ENCODE measurements around the gene C22orf15.

Gene C22orf15

DNA sequence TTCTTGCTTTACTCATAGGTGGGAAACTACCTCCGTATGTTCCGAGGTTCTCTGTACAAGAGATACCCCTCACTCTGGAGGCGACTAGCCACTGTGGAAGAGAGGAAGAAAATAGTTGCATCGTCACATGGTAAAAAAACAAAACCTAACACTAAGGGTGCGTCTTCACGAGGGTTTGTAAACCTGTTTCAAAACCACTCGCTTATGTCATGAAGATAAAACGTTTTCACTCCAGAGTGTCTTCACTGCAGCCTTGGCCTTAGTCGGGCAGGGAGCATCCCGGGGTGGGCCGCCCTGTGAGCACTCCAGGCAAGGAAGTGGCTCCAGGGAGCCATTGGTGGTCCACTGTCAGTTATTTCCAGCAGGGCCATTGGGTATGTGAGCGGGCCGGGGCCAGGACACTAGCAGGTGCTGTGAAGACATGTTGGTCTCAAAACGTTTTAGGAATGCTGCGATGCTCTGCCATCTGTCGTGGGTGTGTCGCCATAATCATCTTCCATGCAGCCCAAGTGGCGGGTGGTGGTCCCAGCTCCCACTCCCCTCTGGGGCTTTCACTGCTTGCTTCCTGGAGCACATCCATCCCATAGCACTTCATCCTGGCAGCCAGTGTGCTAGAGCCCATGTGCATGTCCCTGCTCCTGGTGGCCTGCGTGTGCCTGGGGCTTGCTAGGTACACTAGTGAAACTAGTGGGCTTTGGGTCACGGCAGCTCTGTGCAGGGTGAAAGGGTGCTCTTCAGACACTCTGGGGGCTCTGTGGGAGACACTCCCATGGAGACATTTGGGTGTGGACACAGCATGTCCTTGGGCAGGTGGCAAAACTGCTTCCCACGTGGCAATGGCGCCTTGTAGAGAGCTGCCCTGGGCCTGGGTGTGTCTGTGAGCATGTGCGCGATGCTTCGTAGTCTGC, 29.2 kb downstream of the C22orf15 start:
- H3K27me3 ChIP-seq (ENCODE audit: control insufficient read depth, insufficient read depth, low read length): no peaks in the 10 kb centered on the region
- peaks cover 53% of the 10 kb centered on the region for H3K36me3 ChIP-seq (ENCODE audit: control insufficient read depth, insufficient read depth, low read length)
- H3K4me3 ChIP-seq (ENCODE audit: low read depth, low read length): no peak overlapping the region
- no peaks in the 10 kb centered on the region for H3K9me3 ChIP-seq (ENCODE audit: control insufficient read depth, insufficient read depth, low read length)
- H3K27ac ChIP-seq (ENCODE audit: low read depth, low read length): no peak overlapping the region
- H3K9ac ChIP-seq (ENCODE audit: low read depth, low read length): no peak overlapping the region
- H3K4me1 ChIP-seq (ENCODE audit: control insufficient read depth, insufficient read depth, low read length): peaks cover 12% of the 10 kb centered on the region

DNA sequence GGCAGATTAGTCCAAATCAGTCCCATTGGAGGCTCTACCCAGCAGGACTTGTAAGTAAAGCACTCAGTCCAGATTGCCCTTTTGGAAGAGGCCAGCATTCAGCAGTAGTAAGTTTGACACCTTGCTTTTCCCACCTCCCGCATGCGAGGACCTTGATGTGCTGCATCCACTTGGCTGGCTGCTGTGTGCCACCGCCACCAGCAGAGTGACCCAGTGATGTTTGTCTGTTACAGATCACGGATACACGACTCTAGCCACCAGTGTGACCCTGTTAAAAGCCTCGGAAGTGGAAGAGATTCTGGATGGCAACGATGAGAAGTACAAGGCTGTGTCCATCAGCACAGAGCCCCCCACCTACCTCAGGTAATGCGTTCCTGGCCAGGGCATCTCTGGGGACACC, 30.5 kb downstream of the C22orf15 start:
- H3K4me3 ChIP-seq (ENCODE audit: low read depth, low read length): no peak overlapping the region
- H3K4me1 ChIP-seq (ENCODE audit: control insufficient read depth, insufficient read depth, low read length): peaks cover 12% of the 10 kb centered on the region
- H3K36me3 ChIP-seq (ENCODE audit: control insufficient read depth, insufficient read depth, low read length): peaks cover 62% of the 10 kb centered on the region
- H3K27ac ChIP-seq (ENCODE audit: low read depth, low read length): no peak overlapping the region
- no peak overlapping the region for H3K9ac ChIP-seq (ENCODE audit: low read depth, low read length)
- H3K9me3 ChIP-seq (ENCODE audit: control insufficient read depth, insufficient read depth, low read length): no peaks in the 10 kb centered on the region
- H3K27me3 ChIP-seq (ENCODE audit: control insufficient read depth, insufficient read depth, low read length): no peaks in the 10 kb centered on the region

DNA sequence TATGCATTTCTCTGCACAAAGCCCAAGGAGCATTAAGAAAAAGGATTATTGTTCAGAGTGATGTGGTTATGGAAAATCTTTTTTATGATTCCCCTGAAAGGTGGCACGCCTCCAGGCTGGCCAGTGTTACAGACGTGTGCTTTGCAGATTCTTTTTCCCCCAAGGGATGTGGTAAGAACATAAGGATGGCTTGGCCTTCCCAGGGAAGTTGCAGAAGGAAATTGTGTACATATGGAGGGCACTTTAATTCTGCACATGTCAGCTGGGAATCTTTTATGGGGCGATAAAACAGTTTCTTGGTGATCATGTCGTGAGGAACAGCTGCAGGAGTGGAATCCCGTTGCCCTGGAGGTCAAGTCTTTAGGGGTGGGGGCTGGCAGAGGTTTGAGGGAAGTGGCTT, 33.7 kb downstream of the C22orf15 start:
- Histone ChIP-seq H3K27me3 (ENCODE audit: control insufficient read depth, insufficient read depth, low read length) (no peaks in the 10 kb centered on the region), H3K9ac (ENCODE audit: low read depth, low read length) (no peak overlapping the region), H3K4me3 (ENCODE audit: low read depth, low read length) (no peak overlapping the region), H3K9me3 (ENCODE audit: control insufficient read depth, insufficient read depth, low read length) (no peaks in the 10 kb centered on the region), H3K4me1 (ENCODE audit: control insufficient read depth, insufficient read depth, low read length) (no peaks in the 10 kb centered on the region), H3K36me3 (ENCODE audit: control insufficient read depth, insufficient read depth, low read length) (peaks cover 79% of the 10 kb centered on the region), H3K27ac (ENCODE audit: low read depth, low read length) (no peak overlapping the region)

DNA sequence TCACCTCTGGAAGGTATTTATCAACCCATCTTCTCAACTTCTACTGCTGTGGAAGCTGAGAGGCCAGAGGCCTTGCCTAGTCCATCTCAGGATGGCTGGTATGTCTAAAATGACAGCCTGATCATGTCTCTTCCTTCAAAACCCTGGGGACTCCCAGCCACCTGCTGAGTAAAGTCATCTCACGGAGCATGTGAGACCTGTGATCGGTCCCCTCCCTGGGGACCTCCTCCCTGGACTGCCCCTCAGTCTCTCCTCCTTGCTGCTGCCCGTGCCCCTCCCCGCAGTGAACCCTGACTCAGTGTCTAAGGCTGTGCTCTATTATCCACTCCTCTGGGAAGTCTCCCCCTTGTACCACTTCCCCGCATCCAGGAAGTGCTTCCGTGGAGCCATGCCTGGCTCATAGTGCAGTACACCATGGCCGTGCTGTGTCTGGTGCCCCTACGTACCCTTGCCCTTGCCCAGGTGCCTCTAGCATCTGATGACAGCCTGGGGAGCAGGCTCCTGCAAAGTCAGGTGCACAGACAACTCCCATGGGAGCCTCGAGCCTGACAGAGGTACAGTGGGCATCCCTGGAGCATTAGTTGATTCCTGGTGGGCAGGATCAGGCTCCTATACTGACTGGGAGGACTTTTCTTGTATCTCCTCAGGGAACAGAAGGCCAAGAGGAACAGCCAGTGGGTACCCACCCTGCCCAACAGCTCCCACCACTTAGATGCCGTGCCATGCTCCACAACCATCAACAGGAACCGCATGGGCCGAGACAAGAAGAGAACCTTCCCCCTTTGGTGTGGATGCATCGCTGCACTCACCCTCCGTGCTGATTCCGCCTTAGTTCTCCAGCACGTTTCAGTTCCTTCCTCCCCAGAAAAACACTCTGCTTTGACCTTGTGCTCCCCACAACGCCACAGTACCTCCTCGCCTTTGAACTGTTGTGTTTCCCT, 37.8 kb downstream of the C22orf15 start:
- no peak overlapping the region for H3K4me3 ChIP-seq (ENCODE audit: low read depth, low read length)
- no peaks in the 10 kb centered on the region for H3K27me3 ChIP-seq (ENCODE audit: control insufficient read depth, insufficient read depth, low read length)
- H3K36me3 ChIP-seq (ENCODE audit: control insufficient read depth, insufficient read depth, low read length): peaks cover 78% of the 10 kb centered on the region
- no peak overlapping the region for H3K9ac ChIP-seq (ENCODE audit: low read depth, low read length)
- no peaks in the 10 kb centered on the region for H3K4me1 ChIP-seq (ENCODE audit: control insufficient read depth, insufficient read depth, low read length)
- no peak overlapping the region for H3K27ac ChIP-seq (ENCODE audit: low read depth, low read length)
- no peaks in the 10 kb centered on the region for H3K9me3 ChIP-seq (ENCODE audit: control insufficient read depth, insufficient read depth, low read length)

DNA sequence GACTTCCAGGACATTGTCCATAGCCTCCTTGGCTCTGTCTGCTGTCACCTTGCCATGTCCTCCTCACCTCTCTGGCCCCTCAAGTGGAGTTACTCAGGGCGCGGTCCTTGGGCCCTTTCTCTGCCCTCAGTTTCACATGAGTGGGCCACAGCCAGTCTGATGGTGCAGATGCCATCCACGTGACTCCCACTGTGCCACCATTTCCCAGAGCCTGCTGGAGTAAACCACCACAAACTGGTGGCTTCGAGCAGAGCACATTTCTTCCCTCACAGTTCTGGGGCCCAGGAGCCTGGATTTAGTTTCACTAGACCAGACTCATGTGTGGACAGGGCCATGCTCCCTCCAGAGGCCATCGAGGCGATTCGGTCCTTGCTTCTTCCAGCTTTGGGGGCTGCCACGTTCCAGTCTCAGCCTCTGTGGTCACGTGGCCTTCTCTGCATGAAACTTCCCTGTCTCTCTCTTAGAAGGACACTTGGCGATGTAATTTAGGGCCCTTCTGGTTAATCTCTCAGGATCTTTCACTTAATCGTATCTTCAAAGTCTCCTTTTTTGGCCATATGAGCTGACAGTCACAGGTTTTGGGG, 38.5 kb downstream of the C22orf15 start:
- no peaks in the 10 kb centered on the region for H3K9me3 ChIP-seq (ENCODE audit: control insufficient read depth, insufficient read depth, low read length)
- peaks cover 80% of the 10 kb centered on the region for H3K36me3 ChIP-seq (ENCODE audit: control insufficient read depth, insufficient read depth, low read length)
- no peaks in the 10 kb centered on the region for H3K27me3 ChIP-seq (ENCODE audit: control insufficient read depth, insufficient read depth, low read length)
- no peak overlapping the region for H3K27ac ChIP-seq (ENCODE audit: low read depth, low read length)
- no peaks in the 10 kb centered on the region for H3K4me1 ChIP-seq (ENCODE audit: control insufficient read depth, insufficient read depth, low read length)
- no peak overlapping the region for H3K9ac ChIP-seq (ENCODE audit: low read depth, low read length)
- H3K4me3 ChIP-seq (ENCODE audit: low read depth, low read length): no peak overlapping the region

DNA sequence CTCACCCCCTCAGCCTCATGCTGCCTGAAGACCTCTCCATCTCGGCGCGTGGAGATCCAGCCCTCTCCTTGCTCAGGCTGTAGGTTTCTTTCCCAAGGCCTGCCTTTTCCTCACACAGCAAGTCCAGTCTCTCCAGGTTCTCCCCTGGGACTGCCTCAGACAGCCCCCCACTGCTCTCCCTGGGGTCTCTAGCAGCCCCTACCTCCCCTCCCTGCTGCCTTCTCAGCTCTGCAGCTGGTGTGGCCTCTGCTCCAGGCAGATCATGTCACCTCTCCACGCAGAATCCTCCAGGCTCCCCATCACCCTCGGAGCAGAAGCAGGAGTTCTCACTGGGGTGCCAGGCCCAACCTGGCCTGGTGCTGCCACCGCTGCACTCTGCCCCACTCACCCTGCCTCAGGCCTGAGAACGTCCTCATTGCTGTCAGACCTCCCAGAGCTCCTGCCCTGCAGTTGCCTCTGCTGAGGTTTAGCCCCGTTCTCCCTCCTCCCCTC, 39.1 kb downstream of the C22orf15 start:
- Histone ChIP-seq H3K4me3 (ENCODE audit: low read depth, low read length) (no peak overlapping the region), H3K4me1 (ENCODE audit: control insufficient read depth, insufficient read depth, low read length) (no peaks in the 10 kb centered on the region), H3K9me3 (ENCODE audit: control insufficient read depth, insufficient read depth, low read length) (no peaks in the 10 kb centered on the region), H3K27me3 (ENCODE audit: control insufficient read depth, insufficient read depth, low read length) (no peaks in the 10 kb centered on the region), H3K9ac (ENCODE audit: low read depth, low read length) (no peak overlapping the region), H3K27ac (ENCODE audit: low read depth, low read length) (no peak overlapping the region), H3K36me3 (ENCODE audit: control insufficient read depth, insufficient read depth, low read length) (peaks cover 82% of the 10 kb centered on the region)

DNA sequence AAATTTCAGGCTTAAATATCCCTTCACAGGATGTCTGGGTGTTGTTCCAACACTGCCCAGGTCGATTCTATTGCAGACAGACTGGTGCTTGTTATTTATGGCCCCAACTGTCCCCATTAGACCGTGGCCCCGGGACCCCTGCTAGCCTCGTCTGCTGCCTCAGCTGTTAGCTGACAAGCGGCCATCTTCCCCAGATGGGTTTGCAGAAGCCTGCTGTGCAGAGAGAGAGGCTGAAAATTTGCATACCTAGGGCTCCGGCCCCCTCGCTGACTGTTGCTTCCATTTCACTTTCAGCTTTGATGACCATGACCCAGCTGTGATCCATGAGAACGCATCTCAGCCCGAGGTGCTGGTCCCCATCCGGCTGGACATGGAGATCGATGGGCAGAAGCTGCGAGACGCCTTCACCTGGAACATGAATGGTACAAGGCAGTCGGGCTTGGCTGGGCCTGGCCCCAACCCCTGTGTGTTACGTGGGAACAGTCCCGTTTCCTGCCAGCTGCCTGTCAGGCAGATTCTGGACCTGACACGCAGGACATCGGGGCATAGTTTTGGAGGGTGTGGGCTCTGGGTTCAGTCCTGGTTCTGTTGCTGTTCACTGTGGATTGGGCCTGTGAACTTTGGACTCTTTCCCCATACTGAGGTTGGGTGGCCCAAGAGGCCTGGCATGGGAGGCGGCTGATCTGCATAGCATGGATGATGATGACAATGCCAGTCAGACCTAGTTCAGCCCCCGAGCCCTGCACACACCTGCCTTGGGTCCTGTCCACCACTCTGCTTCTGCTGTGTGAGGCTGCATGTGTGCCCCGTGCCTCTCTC, 40.4 kb downstream of the C22orf15 start:
- no peaks in the 10 kb centered on the region for H3K4me1 ChIP-seq (ENCODE audit: control insufficient read depth, insufficient read depth, low read length)
- H3K36me3 ChIP-seq (ENCODE audit: control insufficient read depth, insufficient read depth, low read length): peaks cover 81% of the 10 kb centered on the region
- no peaks in the 10 kb centered on the region for H3K27me3 ChIP-seq (ENCODE audit: control insufficient read depth, insufficient read depth, low read length)
- no peaks in the 10 kb centered on the region for H3K9me3 ChIP-seq (ENCODE audit: control insufficient read depth, insufficient read depth, low read length)
- no peak overlapping the region for H3K27ac ChIP-seq (ENCODE audit: low read depth, low read length)
- H3K4me3 ChIP-seq (ENCODE audit: low read depth, low read length): no peak overlapping the region
- no peak overlapping the region for H3K9ac ChIP-seq (ENCODE audit: low read depth, low read length)

DNA sequence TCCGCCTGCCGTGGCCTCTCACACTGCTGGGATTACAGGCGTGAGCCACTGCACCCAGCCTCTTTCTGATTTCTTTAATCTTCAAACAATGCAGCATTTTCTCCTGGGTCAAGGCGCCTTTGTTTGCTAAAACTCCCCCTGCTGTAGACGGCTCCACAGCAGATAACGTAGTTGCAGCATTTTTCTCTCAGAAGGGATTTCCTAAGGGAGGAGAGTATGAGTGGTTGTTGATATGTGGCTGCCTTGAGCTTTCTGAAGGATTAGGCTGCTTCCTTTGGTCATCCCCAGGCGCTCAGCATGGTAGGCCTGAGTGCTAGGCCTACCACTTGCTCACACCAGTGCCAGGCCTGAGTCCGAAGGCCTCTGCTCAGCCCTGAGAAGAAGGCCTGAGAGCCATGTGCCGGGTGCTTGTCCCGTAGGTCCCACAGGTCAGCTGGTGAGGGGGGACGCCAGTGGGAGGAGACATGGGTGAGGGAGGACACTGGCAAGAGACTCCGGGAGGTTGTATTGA, 42.0 kb downstream of the C22orf15 start:
- H3K9ac ChIP-seq (ENCODE audit: low read depth, low read length): no peak overlapping the region
- no peak overlapping the region for H3K4me3 ChIP-seq (ENCODE audit: low read depth, low read length)
- H3K27ac ChIP-seq (ENCODE audit: low read depth, low read length): no peak overlapping the region
- H3K36me3 ChIP-seq (ENCODE audit: control insufficient read depth, insufficient read depth, low read length): peaks cover 73% of the 10 kb centered on the region
- H3K9me3 ChIP-seq (ENCODE audit: control insufficient read depth, insufficient read depth, low read length): no peaks in the 10 kb centered on the region
- no peaks in the 10 kb centered on the region for H3K27me3 ChIP-seq (ENCODE audit: control insufficient read depth, insufficient read depth, low read length)
- no peaks in the 10 kb centered on the region for H3K4me1 ChIP-seq (ENCODE audit: control insufficient read depth, insufficient read depth, low read length)

DNA sequence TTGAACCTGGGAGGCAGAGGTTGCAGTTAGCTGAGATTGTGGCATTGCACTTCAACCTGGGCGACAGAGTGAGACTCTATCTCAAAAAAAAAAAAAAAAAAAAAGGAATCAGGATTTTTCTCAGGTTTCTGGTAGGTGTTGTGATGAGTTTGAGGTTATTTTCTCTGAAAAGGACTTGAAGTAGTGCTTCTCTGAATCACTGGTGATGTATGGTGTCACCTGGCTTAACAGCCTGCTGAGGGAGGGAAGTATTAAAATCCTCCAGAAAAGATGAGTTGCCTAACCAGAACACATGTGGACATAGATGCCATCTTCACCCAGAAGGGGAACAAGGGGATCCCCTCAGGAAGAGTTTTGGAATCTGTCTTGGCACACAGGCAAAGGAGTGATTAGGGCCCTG, 44.0 kb downstream of the C22orf15 start:
- Histone ChIP-seq H3K9me3 (ENCODE audit: control insufficient read depth, insufficient read depth, low read length) (no peaks in the 10 kb centered on the region), H3K27me3 (ENCODE audit: control insufficient read depth, insufficient read depth, low read length) (no peaks in the 10 kb centered on the region), H3K4me3 (ENCODE audit: low read depth, low read length) (no peak overlapping the region), H3K27ac (ENCODE audit: low read depth, low read length) (no peak overlapping the region), H3K36me3 (ENCODE audit: control insufficient read depth, insufficient read depth, low read length) (peaks cover 68% of the 10 kb centered on the region), H3K9ac (ENCODE audit: low read depth, low read length) (no peak overlapping the region), H3K4me1 (ENCODE audit: control insufficient read depth, insufficient read depth, low read length) (no peaks in the 10 kb centered on the region)

DNA sequence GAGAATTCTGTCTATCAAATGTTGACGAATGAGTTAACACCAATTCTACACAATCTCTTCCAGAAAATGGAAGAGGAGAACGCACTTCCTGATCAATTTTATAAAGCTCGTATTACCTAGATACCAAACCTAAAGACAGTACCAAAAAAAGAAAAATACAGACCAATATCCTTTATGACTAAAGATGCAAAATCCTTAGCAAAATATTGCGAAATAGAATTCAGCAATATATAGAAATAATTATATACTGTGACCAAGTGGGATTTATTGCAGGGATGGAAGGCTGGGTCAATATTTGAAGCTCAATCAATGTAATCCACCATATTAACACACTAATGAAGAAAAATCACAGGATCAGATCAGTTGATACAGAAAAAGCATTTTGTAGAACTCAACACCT, 49.6 kb downstream of the C22orf15 start:
- Histone ChIP-seq H3K4me3 (ENCODE audit: low read depth, low read length) (no peak overlapping the region), H3K27me3 (ENCODE audit: control insufficient read depth, insufficient read depth, low read length) (no peaks in the 10 kb centered on the region), H3K4me1 (ENCODE audit: control insufficient read depth, insufficient read depth, low read length) (no peaks in the 10 kb centered on the region), H3K27ac (ENCODE audit: low read depth, low read length) (no peak overlapping the region), H3K36me3 (ENCODE audit: control insufficient read depth, insufficient read depth, low read length) (peaks cover 49% of the 10 kb centered on the region), H3K9ac (ENCODE audit: low read depth, low read length) (no peak overlapping the region), H3K9me3 (ENCODE audit: control insufficient read depth, insufficient read depth, low read length) (no peaks in the 10 kb centered on the region)
